GM13977 (cell line): Measurements from ENCODE around the gene GNAT1.

Experiments
- DNase-seq: peaks from one replicate; pipeline ENCODE4 v3.0.0; 2012; ENCODE audit warnings: low spot score
- in situ Hi-C: fragments of 300-500 bp; cut with MboI; formaldehyde crosslinking; loops from one replicate; pipeline ENCODE4 v1.12.0; 2022; ENCODE audit warnings: low sequenced_read_pairs, low pct_unique_long_range_greater_than_20kb, mixed read lengths, inconsistent platforms; ENCODE audit not compliant: unreplicated experiment
- TF ChIP-seq, protein P1 (sequence below): IDR thresholded peaks from 2 replicates; pipeline ENCODE4 v1.5.1; 2012; ENCODE audit warnings: mild to moderate bottlenecking, control low read depth; ENCODE audit not compliant: insufficient read depth; ENCODE audit errors: extremely low read depth, missing control alignments

The GNAT1 gene

DNA sequence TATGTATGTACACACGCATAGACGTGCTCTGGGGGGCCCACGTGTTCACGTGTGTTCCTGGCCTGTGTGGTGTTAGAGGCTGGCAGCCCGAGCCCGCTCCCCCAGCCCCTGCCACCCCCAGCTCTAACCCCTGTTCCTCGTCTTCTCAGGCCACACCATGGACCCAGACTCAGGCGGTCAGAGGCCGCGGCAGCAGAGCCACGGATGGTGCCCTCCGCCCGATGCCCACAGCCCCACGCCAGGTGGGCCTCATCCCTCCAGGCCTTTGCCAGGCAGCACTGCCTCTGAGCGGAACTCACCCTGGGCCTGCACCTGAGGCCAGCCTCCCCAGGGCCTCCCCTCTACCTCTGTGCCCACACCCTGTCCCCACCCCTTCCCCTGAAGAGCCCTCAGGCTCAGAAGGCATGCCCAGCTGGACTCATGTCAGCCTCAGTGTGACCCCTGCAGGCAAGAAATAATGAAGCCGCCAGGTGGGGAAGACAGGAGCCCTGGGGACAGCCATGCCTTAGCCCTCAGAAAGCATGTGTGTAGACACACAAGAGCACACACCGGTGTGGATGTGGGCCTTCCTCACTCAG is 16.4 kb upstream of the GNAT1 start:
- no peak for DNase-seq
- TF ChIP-seq, protein P1, sequence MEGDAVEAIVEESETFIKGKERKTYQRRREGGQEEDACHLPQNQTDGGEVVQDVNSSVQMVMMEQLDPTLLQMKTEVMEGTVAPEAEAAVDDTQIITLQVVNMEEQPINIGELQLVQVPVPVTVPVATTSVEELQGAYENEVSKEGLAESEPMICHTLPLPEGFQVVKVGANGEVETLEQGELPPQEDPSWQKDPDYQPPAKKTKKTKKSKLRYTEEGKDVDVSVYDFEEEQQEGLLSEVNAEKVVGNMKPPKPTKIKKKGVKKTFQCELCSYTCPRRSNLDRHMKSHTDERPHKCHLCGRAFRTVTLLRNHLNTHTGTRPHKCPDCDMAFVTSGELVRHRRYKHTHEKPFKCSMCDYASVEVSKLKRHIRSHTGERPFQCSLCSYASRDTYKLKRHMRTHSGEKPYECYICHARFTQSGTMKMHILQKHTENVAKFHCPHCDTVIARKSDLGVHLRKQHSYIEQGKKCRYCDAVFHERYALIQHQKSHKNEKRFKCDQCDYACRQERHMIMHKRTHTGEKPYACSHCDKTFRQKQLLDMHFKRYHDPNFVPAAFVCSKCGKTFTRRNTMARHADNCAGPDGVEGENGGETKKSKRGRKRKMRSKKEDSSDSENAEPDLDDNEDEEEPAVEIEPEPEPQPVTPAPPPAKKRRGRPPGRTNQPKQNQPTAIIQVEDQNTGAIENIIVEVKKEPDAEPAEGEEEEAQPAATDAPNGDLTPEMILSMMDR = no peak
- in situ Hi-C loops = no loop called here

DNA sequence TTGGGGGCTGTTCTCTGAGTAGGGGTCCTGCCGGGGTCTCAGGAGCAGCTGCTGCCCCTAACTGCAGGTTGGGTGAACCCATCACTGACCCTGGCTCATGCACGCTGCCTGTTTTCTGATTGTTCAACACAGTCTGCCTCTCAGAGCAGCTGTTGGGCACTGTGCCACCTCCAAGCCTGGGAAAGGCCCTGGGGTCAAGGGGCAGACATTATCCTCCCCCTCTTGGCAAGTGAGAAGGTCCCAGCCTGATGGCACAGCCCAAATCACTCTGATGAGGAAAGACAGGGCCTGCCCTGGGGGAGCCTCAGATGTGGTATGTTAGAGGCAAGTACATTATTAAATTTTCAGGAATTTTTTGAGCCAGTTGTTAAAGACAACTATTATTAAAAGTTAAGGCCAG is 14.1 kb upstream of the GNAT1 start:
- in situ Hi-C loops = no loop called here
- TF ChIP-seq, protein P1 = no peak
- DNase-seq = no peak

DNA sequence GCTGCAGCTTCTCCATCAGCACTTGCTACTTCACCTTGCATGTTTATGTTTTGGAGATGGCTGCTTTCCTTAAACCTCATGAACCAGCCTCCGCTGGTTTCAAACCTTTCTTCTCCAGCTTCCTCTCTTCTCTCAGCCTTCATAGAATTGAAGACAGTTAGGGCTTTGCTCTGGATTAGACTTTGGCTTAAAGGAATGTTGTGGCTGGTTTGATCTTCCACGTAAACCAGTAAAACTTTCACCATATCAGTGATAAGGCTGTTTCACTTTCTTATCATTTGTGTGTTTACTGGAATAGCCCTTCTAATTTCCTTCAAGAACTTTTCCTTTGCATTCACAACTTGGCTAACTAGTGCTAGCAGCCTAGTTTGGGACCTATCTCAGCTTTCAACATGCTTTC is 11.7 kb upstream of the GNAT1 start:
- DNase-seq = no peak
- in situ Hi-C loops = no loop called here
- TF ChIP-seq, protein P1 = no peak

DNA sequence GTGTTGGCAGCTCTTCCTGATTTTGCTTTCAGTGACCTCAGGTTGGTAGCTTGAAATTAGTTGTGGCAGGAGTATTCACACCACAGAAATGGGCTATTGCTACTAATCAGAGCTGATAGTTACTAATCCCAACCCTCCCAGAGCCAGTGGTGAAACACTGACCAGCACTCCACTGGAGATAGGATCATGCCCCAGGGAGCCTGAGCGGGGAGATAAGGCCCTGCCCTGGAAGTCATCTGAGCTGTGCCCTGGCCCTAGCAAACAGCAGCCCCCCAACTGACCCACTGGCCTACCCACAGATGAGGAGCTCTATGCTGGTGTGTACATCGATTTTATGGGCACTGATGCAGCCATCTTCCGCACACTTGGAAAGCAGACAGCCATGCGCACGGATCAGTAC is 9.4 kb upstream of the GNAT1 start:
- in situ Hi-C loops = no loop called here
- no peak for DNase-seq
- TF ChIP-seq, protein P1 = no peak

DNA sequence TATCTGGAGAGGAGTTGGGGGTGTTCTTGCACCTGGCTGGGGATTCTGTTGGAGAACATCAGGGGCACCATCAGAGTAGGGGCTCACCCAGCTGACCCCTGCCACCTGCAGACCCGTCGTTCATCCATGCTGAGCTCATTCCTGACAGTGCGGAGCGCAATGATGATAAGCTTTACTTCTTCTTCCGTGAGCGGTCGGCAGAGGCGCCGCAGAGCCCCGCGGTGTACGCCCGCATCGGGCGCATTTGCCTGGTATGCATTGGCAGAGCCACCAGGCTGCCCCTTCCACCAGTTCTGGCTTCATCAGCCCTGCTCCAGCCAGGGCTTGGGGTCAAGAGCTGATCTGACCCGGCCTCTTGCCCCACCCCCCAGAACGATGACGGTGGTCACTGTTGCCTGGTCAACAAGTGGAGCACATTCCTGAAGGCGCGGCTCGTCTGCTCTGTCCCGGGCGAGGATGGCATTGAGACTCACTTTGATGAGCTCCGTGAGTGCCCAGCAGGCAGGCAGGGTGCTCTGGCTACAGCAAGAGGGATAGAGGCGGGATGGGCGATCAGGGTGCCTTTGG is 8.8 kb upstream of the GNAT1 start:
- TF ChIP-seq, protein P1 = no peak
- no peak for DNase-seq
- in situ Hi-C loops = no loop called here

DNA sequence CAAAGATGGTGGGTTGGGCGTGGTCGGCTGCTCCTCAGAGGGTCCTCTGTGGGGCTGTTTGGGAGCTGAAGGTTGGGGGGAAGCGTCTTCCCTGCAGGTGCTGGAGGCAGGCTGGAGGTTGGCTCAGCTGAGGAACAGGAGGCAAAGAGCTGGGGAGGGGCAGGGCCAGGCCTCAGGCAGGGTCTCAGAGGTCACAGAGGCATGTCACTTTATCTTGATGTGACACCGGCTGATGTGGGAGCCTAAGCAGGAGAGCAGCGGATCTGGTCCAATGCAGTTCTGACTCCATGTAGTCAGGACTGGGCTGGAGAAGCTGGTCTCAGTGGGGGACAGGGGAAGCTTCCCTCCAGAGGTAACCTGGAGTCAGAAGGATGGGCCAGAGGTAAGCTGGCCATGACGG is 7.7 kb upstream of the GNAT1 start:
- TF ChIP-seq, protein P1 = no peak
- no peak for DNase-seq
- in situ Hi-C loops = no loop called here
